Thyroid gland (tissue), 4 donors: ENCODE measurements around the gene VARS2.

Source experiments
- CTCF ChIP-seq, 6 experiments: fragments of 200-600 bp in 3 of 6; fragments of 450-650 bp in 3 of 6; sonication (generic) in 3 of 6; IDR thresholded peaks; one replicate each; pipeline ENCODE4 v1.5.1; 2016 to 2019; ENCODE audit warnings: antibody characterized with exemption in 6 of 6, mild to moderate bottlenecking in 2 of 6, inconsistent platforms in 1 of 6, moderate library complexity in 1 of 6
- POLR2A ChIP-seq, 2 donors: fragments of 450-650 bp; IDR thresholded peaks; one replicate each; pipeline ENCODE4 v1.6.1; 2017; ENCODE audit warnings: antibody characterized with exemption in 2 of 2, mild to moderate bottlenecking in 2 of 2, moderate library complexity in 1 of 2

DNA sequence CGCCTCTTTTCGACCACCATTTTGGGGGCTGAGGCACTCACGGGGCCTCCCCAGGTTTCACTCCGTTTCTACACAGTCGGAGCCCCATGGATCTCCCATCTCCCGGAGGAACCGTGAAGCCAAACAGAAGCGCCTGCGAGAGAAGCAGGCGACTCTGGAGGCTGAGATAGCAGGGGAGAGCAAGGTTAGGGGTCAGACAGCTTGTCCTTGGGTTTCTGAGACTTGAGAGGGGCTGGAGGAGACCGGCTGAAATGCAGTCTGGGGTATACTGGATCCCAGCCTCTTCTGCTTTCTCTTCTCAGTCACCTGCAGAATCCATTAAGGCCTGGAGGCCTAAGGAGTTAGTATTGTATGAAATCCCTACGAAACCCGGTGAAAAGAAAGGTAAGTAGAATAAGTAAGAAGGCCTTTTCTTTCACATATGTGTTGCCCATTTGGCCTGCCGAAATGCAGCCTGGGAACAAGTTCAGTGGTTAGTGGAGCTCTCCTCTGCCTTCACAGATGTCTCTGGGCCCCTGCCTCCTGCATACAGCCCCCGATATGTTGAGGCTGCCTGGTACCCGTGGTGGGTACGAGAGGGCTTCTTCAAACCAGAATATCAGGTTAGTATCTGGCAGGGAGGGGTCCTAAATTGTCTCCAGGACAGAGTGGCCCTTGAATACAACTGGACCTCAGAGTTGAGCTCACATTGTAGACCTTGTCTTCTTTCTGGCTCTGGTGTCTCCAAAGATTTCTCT lies 984 bp downstream of the VARS2 start:
- TF ChIP-seq CTCF (IDR thresholded peaks at IDR 0.05), result no peak
- no peak for TF ChIP-seq POLR2A (IDR thresholded peaks at IDR 0.05)
